ENCODE data around the gene ASH1L. TPM values are rescaled to one million over a fixed set of nuclear protein-coding genes. Genes with fewer than 3 reads are reported as not detected.

Gene ASH1L
- total RNA-seq, 1 experiment from 2014 or later = 30.5 TPM

- Histone ChIP-seq H3K4me1 (ENCODE audit: control insufficient read depth in 1 of 2, insufficient read depth in 2 of 2, low read length in 2 of 2) (peaks cover 0 to 10% of the 10 kb centered on the region in 2 experiments; a peak in 1 of 4 replicates), H3K36me3 (ENCODE audit: control insufficient read depth in 1 of 2, insufficient read depth in 2 of 2, low read length in 2 of 2) (no peaks in the 10 kb centered on the region), H3K79me2 (ENCODE audit: insufficient read depth, low read length) (peaks cover 91% of the 10 kb centered on the region), H4K20me1 (ENCODE audit: insufficient read depth) (peaks cover 4% of the 10 kb centered on the region; the same call in 1 of the 2 replicates), H3K9ac (ENCODE audit: low read length) (no peak overlapping the region), H3K4me2 (ENCODE audit: low read length) (no peak overlapping the region), H3K27ac (ENCODE audit: low read depth, low read length) (no peak overlapping the region), H3K9me2 (ENCODE audit: insufficient read depth) (no peaks in the 10 kb centered on the region), H3K27me3 (ENCODE audit: insufficient read depth, low read length) (no peaks in the 10 kb centered on the region), H3K4me3 (replicated peaks in 1 of 2; ENCODE audit: low read depth in 1 of 2, low read length in 2 of 2) (no peak overlapping the region), H3K9me3 (ENCODE audit: control insufficient read depth in 1 of 2, insufficient read depth in 1 of 2, low read depth in 1 of 2, low read length in 2 of 2) (no peaks in the 10 kb centered on the region), H2AFZ (ENCODE audit: low read depth, low read length, poor library complexity, severe bottlenecking) (no peak overlapping the region)
- ChIA-PET CTCF (no interaction called here), POLR2A (no interaction called here), RAD21 (ENCODE audit: low non-redundant PET in 1 of 2, low total read pairs in 2 of 2, uncharacterized antibody in 2 of 2, unreplicated experiment in 2 of 2) (no interaction called here)
- intact Hi-C loops (cut with micrococcal nuclease) = no loop called here
- ATAC-seq (no peak), DNase-seq (ENCODE audit: low read depth, low spot score) (no peak)
- TF ChIP-seq SIN3A (IDR thresholded peaks at IDR 0.05; ENCODE audit: low read depth) (no peak), POLR2A (IDR thresholded peaks at IDR 0.05; ENCODE audit: borderline replicate concordance, extremely low read depth, insufficient read depth, insufficient read length) (no peak), CEBPB (IDR thresholded peaks at IDR 0.05; ENCODE audit: low read depth) (no peak), ZFX (IDR thresholded peaks at IDR 0.05) (no peak), ZNF274 (IDR thresholded peaks at IDR 0.05; ENCODE audit: low read depth, low read length) (no peak), SRF (IDR thresholded peaks at IDR 0.05; ENCODE audit: low read depth) (no peak), EZH2 (IDR thresholded peaks at IDR 0.05) (no peak), TCF7L2 (IDR thresholded peaks at IDR 0.05; ENCODE audit: borderline replicate concordance, extremely low read depth, insufficient read depth, insufficient read length) (no peak), REST (IDR thresholded peaks at IDR 0.05; ENCODE audit: low read depth) (no peak), RAD21 (IDR thresholded peaks at IDR 0.05; ENCODE audit: low read depth) (no peak), EGR1 (IDR thresholded peaks at IDR 0.05; ENCODE audit: low read depth) (no peak), FOSL1 (IDR thresholded peaks at IDR 0.05; ENCODE audit: low read depth) (no peak), ELF1 (IDR thresholded peaks at IDR 0.05; ENCODE audit: borderline replicate concordance, low read depth) (no peak), ZBTB33 (IDR thresholded peaks at IDR 0.05; ENCODE audit: extremely low read depth, insufficient replicate concordance, low read length) (no peak), POLR2AphosphoS5 (IDR thresholded peaks at IDR 0.05; ENCODE audit: low read depth, low read length) (no peak)
- TF ChIP-seq, protein P1, sequence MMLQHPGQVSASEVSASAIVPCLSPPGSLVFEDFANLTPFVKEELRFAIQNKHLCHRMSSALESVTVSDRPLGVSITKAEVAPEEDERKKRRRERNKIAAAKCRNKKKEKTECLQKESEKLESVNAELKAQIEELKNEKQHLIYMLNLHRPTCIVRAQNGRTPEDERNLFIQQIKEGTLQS (IDR thresholded peaks at IDR 0.05) = no peak
- TF ChIP-seq, protein P2, sequence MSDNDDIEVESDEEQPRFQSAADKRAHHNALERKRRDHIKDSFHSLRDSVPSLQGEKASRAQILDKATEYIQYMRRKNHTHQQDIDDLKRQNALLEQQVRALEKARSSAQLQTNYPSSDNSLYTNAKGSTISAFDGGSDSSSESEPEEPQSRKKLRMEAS (IDR thresholded peaks at IDR 0.05) = no peak
- BruUV-seq (replicated peaks) = no TSS peak
Observed at GRCh38 chr1:155529109-155529508, 33.5 kb downstream of the ASH1L start.

Data from HCT116 (cell line).